IPS-20b (cell line): ENCODE measurements around the gene CEACAM21.

Experiments
- H3K27ac ChIP-seq: one replicate; pipeline ENCODE4 v1.5.1; 2013; ENCODE audit warnings: low read length
- H3K27me3 ChIP-seq: 2 replicates; pipeline ENCODE4 v1.6.1; 2013; ENCODE audit warnings: mild to moderate bottlenecking, low read length, inconsistent platforms; ENCODE audit not compliant: insufficient read depth
- H3K36me3 ChIP-seq: 2 replicates; pipeline ENCODE4 v1.6.1; 2013; ENCODE audit warnings: low read depth, mild to moderate bottlenecking, inconsistent platforms, low read length, moderate library complexity; ENCODE audit not compliant: insufficient read depth
- H3K4me1 ChIP-seq: 2 replicates; pipeline ENCODE4 v1.6.1; 2013; ENCODE audit warnings: mild to moderate bottlenecking, control low read depth, inconsistent platforms, low read length, moderate library complexity; ENCODE audit not compliant: insufficient read depth
- H3K4me3 ChIP-seq: 2 replicates; pipeline ENCODE4 v1.5.1; 2013; ENCODE audit warnings: mild to moderate bottlenecking, low read length, inconsistent platforms
- H3K9ac ChIP-seq: 2 replicates; pipeline ENCODE4 v1.6.1; 2013; ENCODE audit warnings: low read depth, mild to moderate bottlenecking, inconsistent platforms, low read length, moderate library complexity
- H3K9me3 ChIP-seq: 2 replicates; pipeline ENCODE4 v1.6.1; 2013; ENCODE audit warnings: mild to moderate bottlenecking, low read depth, low read length, inconsistent platforms; ENCODE audit not compliant: insufficient read depth

The CEACAM21 gene

DNA sequence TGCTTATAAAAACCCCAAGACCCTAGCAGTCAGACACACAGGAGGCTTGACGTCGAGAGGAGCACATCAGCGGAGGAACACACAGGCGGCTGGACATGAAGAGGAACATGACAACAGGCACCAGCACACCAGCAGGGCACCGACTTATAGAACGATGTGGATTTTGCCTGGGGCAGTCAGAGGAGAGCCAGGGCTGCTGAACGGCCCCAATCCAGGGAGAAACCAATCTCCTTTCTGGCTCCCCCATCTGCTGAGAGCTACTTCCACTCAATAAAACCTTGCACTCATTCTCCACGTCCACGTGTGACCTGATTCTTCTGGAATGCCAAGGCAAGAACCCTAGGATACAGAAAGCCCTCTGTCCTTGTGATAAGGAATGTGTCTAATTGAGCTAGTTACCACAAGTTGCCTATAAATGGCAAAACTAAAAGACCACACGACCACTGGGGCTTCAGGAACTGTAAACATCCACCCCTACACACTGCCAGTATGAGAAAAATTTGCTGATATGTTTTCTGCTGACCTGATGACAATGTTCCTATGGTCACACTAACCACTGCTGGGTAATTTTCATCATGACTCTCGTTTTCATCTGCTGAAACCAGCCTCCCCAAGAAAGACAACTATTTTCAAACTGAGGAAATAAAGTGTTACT, 35.8 kb upstream of the CEACAM21 start:
- Histone ChIP-seq H3K36me3 (no peaks in the 10 kb centered on the region), H3K9me3 (no peaks in the 10 kb centered on the region), H3K4me3 (no peak overlapping the region), H3K27me3 (peaks cover 10% of the 10 kb centered on the region), H3K9ac (no peak overlapping the region), H3K4me1 (no peaks in the 10 kb centered on the region), H3K27ac (no peak overlapping the region)

DNA sequence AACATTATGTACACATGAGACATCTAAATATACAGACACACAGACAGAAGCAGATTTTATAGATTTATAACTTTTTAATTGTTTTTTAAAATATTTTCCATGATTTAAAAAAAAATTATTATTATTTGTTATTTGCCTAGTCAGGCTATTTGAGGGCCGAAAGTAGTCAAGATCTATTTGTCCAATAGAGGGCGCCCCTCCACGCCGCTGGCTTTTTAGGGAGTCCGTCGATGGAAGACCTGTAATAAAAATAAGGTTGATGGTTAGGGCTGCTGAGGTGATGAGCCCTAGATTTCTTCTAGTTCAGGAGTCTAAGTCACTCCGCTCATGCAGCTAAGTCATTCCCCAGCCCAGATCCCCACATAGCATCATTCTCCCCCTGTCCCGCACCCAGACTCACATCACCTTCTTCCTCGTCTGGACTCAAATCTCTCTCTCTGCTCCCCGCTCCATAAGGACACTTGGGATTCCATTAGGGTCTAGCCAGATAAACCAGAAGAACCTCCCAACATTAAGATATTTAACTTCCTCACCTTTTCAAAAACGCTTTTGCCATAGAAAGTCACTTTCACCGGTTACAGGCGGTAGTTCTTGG, 33.9 kb upstream of the CEACAM21 start:
- no peak overlapping the region for H3K27ac ChIP-seq
- H3K27me3 ChIP-seq = peaks cover 10% of the 10 kb centered on the region
- H3K4me3 ChIP-seq = no peak overlapping the region
- H3K9ac ChIP-seq = no peak overlapping the region
- no peaks in the 10 kb centered on the region for H3K36me3 ChIP-seq
- H3K9me3 ChIP-seq = no peaks in the 10 kb centered on the region
- H3K4me1 ChIP-seq = no peaks in the 10 kb centered on the region; the same call in 1 of the 2 replicates

DNA sequence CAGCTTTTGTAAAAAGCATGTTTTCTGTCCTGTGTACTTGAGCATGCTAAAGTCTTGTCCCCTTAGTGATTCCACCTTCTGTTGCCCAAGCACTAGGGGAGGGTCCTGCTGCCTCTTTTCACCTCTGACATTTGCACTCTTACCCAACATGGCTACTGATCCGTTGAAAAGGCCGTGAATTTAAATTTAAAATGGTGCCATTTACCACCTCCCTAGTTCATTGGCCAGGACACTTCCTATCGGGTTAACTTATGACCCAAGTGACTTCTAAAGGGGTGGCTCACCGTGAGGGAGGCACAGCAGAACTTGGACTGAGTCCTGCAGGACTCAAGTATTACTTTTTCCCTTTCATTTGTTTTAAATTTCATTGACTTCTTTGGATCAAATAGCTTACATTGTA, 33.3 kb upstream of the CEACAM21 start:
- Histone ChIP-seq H3K36me3 (no peaks in the 10 kb centered on the region), H3K27me3 (peaks cover 10% of the 10 kb centered on the region), H3K4me1 (no peaks in the 10 kb centered on the region; the same call in 1 of the 2 replicates), H3K9me3 (no peaks in the 10 kb centered on the region), H3K27ac (no peak overlapping the region), H3K4me3 (no peak overlapping the region), H3K9ac (no peak overlapping the region)

DNA sequence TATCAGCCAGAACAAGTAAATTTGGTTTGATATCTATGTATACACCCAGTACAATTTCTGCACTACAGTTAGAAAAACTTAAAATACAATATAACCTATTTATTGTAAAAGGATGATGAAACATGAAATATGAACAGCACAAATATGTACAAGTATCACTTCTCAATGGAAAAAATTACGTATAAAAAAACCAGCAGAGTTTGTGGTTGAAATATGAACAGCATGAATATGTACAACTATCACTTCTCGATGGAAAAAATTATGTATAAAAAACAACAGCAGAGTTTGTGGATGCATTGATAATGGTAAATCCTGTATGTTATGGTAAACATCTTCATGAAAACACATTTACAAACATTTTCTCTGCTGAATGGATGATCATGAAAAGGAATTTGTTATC, 32.4 kb upstream of the CEACAM21 start:
- no peak overlapping the region for H3K27ac ChIP-seq
- peaks cover under 1% of the 10 kb centered on the region; the same call in 1 of the 2 replicates for H3K4me1 ChIP-seq
- H3K27me3 ChIP-seq = peaks cover 10% of the 10 kb centered on the region
- H3K36me3 ChIP-seq = no peaks in the 10 kb centered on the region
- H3K9me3 ChIP-seq = no peaks in the 10 kb centered on the region
- no peak overlapping the region for H3K4me3 ChIP-seq
- no peak overlapping the region for H3K9ac ChIP-seq

DNA sequence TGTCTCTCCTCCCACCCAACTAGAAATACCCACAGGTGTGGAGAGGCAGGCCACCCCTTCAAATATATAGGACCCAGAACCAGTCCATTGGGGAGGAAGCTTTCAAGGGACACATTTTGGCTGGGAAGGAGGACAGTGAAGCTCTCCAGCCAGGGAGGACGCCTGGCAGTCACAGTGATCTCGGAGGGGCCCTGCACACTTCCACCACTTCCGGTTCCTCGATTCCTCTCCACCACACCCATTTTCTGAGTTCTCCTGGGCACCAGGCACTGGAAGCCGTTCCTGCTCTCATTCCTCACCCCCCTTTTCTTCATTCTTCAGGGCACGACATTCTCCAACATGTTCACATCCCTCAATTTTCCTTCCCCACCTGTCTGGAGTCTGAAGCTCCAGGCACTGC, 30.4 kb upstream of the CEACAM21 start:
- Histone ChIP-seq H3K27ac (no peak overlapping the region), H3K9ac (no peak overlapping the region), H3K4me3 (no peak overlapping the region), H3K27me3 (peaks cover 6% of the 10 kb centered on the region; the same call in 1 of the 2 replicates), H3K9me3 (no peaks in the 10 kb centered on the region), H3K36me3 (no peaks in the 10 kb centered on the region), H3K4me1 (peaks cover 14% of the 10 kb centered on the region; the same call in 1 of the 2 replicates)

DNA sequence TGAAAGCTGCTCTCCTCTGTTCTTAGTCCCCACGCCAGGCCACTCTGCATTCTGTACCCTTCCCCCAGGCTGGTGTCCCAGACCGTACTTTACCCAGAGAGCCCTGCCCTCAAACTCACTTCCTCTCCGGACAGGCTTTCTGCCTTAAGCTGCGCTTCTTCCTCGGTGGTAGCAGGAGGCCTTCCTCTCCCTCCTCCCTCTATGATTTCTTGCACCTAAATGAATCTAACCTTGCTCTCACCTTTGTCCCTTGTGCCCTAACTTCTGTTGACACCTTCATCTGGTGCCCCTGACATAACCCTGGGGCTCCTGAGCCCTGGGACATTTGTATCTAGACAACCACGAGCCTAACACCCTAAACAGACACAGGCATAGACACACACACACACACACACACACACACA, 29.6 kb upstream of the CEACAM21 start:
- Histone ChIP-seq H3K9me3 (no peaks in the 10 kb centered on the region), H3K36me3 (no peaks in the 10 kb centered on the region), H3K27me3 (peaks cover 6% of the 10 kb centered on the region; the same call in 1 of the 2 replicates), H3K27ac (no peak overlapping the region), H3K4me3 (no peak overlapping the region), H3K4me1 (peaks cover 14% of the 10 kb centered on the region; the same call in 1 of the 2 replicates), H3K9ac (no peak overlapping the region)

DNA sequence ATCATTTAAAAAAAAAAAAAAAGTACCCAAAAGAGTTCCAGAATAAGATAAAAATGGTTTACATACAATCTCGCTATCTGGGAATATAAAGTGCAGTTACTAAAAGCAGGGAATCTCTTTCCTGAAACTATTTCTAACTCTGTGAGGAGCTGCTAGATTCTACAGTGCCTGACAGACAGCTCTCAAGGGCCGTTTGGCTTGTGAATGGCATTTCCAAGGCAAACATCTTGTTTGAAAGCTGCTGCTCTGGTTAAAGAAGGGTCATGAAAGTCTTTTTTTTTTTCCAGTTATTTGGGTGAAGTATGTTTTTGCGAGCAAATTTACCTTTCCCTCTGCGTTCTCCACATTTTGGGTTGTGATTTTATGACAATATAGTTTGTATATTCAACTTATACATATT, 29.0 kb upstream of the CEACAM21 start:
- Histone ChIP-seq H3K36me3 (no peaks in the 10 kb centered on the region), H3K27me3 (peaks cover 6% of the 10 kb centered on the region; the same call in 1 of the 2 replicates), H3K4me1 (peaks cover 14% of the 10 kb centered on the region; the same call in 1 of the 2 replicates), H3K4me3 (no peak overlapping the region), H3K27ac (no peak overlapping the region), H3K9ac (no peak overlapping the region), H3K9me3 (no peaks in the 10 kb centered on the region)

DNA sequence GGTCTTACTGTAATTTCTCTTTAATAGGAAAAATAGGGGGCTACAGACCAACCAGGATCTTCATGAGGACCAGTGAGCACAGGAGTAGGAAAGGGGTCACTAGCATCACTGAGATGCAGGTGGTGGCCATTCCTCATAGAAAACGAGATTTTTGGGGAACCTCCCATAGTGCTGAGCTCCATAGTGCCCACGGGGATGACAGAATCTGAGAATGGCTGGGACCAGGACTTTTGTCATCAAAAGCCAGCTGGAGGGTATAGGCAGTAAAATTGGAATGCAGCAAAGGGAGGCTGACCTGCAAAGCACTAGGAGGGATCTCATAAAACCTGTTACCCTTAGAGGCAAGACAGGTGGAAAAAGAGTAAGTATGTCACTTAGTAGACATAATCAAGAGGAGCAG, 28.4 kb upstream of the CEACAM21 start:
- Histone ChIP-seq H3K36me3 (no peaks in the 10 kb centered on the region), H3K9me3 (no peaks in the 10 kb centered on the region), H3K4me1 (peaks cover 14% of the 10 kb centered on the region; the same call in 1 of the 2 replicates), H3K27ac (no peak overlapping the region), H3K9ac (no peak overlapping the region), H3K4me3 (no peak overlapping the region), H3K27me3 (peaks cover 1% of the 10 kb centered on the region; the same call in 1 of the 2 replicates)

DNA sequence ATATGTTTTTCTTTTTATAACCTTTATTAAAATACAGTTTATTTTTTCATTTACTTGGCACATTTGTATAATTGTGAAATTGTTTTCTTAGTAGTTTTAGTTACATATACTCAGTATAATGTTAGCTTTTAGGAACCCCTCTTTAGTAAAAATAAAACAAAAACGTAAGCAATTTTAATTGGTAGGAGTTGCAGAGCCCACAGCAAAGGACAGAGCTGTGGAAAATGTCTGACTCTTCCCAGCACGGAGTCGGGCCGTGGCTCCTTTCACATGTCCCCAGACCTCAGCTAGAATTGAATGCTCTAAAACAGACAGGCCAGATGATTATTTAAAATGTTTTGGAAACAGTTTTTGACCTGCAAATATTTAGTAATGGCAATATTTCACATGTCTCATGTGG, 27.9 kb upstream of the CEACAM21 start:
- peaks cover 14% of the 10 kb centered on the region; the same call in 1 of the 2 replicates for H3K4me1 ChIP-seq
- no peak overlapping the region for H3K4me3 ChIP-seq
- H3K9ac ChIP-seq = no peak overlapping the region
- H3K9me3 ChIP-seq = no peaks in the 10 kb centered on the region
- no peaks in the 10 kb centered on the region for H3K27me3 ChIP-seq
- H3K27ac ChIP-seq = no peak overlapping the region
- H3K36me3 ChIP-seq = no peaks in the 10 kb centered on the region

DNA sequence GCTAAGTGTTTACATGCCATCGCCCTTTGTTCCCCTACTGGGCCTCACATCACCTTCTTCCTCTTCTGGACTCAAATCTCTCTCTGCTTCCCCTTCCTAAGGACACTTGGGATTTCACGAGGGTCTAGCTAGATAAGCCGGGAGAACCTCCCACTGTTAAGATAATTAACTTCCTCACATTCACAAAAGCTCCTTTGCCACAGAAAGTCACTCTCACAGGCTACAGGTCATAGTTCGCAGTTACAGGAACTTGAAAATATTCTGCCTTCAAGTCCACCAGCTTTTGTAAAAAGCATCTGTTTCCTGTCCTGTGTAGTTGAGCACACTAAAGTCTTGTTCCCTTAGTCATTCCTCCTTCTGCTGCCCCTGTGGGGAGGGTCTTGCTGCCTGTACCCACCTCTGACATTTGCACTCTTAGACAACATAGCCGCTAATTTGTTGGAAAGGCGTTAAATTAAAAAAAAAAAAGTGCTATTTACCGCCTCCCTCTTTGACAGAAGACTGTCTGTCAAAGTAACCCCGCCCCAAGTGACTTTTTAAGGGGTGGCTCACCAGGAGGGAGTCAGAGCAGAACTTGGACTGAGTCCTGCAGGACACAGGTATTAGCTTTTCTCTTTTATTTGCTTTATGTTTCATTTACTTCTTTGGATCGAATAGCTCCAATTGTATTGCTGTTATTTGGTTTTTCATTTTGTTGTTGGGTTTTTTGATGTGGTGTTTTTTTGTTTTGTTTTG, 26.8 kb upstream of the CEACAM21 start:
- no peaks in the 10 kb centered on the region for H3K27me3 ChIP-seq
- H3K9me3 ChIP-seq = peaks cover 7% of the 10 kb centered on the region; the same call in 1 of the 2 replicates
- H3K36me3 ChIP-seq = no peaks in the 10 kb centered on the region
- H3K27ac ChIP-seq = no peak overlapping the region
- peak overlapping the region; percentile 45 for H3K4me3 ChIP-seq
- peaks cover 14% of the 10 kb centered on the region; the same call in 1 of the 2 replicates for H3K4me1 ChIP-seq
- H3K9ac ChIP-seq = peak overlapping the region; percentile 22; the same call in 1 of the 2 replicates

DNA sequence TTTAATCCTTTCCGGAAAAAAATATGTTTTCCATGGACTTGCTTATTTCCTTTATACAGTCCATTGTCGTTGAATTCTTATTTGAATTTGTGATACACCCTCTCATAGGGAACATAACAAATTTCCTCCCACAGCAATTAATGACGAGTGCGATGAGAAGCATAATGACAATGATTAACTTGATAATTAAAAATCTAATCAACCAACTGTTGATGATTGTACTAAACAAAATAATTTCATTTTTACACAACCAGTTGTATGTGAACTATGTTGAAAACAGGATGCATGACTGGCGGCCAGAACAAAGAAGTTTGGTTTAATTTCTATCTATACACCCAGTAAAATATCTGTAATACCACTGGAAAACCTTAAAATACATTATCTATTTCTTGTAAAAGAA, 26.1 kb upstream of the CEACAM21 start:
- H3K4me3 ChIP-seq = peak overlapping the region; percentile 45; the same call in 1 of the 2 replicates
- H3K27ac ChIP-seq = no peak overlapping the region
- peaks cover 11% of the 10 kb centered on the region; the same call in 1 of the 2 replicates for H3K9me3 ChIP-seq
- no peaks in the 10 kb centered on the region for H3K36me3 ChIP-seq
- peak overlapping the region; percentile 22; the same call in 1 of the 2 replicates for H3K9ac ChIP-seq
- H3K4me1 ChIP-seq = peaks cover 14% of the 10 kb centered on the region; the same call in 1 of the 2 replicates
- no peaks in the 10 kb centered on the region for H3K27me3 ChIP-seq
